Measurements from ENCODE around the gene PRRT3. TPM values are rescaled to one million over a fixed set of nuclear protein-coding genes. Genes with fewer than 3 reads are reported as not detected.

PRRT3 gene
- total and polyA plus RNA-seq, 2 of the 13 experiments (the other 11 are each of a cell fraction or from before 2014, with no cell fraction given) = 0.22 to 0.44 TPM

GRCh38 chr3:9932843-9933560, 19.2 kb downstream of the PRRT3 start (continued):
- no peak for TF ChIP-seq FOXO4 (CRISPR knock-in tag; conservative IDR thresholded peaks at IDR 0.05)
- peak; percentile 15; the same call in 1 of the 2 replicates for TF ChIP-seq SMC3 (IDR thresholded peaks at IDR 0.05; ENCODE audit: low read length)
- TF ChIP-seq BRCA1 (CRISPR knock-in tag; IDR thresholded peaks at IDR 0.05) = 0 out of 2 replicates have a peak, but pooled peaks have one; percentile 61
- no peak for TF ChIP-seq SRSF4 (IDR thresholded peaks at IDR 0.05; ENCODE audit: low read depth, low read length, poor library complexity, severe bottlenecking)
- TF ChIP-seq HNRNPUL1 (IDR thresholded peaks at IDR 0.05; ENCODE audit: low read depth, low read length) = no peak
- TF ChIP-seq AGO2 (optimal IDR thresholded peaks at IDR 0.05; ENCODE audit: low read depth, low read length) = peak; percentile 86
- TF ChIP-seq FOXO1 (CRISPR knock-in tag; IDR thresholded peaks at IDR 0.05) = no peak
- no peak for TF ChIP-seq CREM (IDR thresholded peaks at IDR 0.05)
- no peak for TF ChIP-seq CREM (CRISPR knock-in tag; IDR thresholded peaks at IDR 0.05)
- TF ChIP-seq ZNF382 (CRISPR knock-in tag; IDR thresholded peaks at IDR 0.05; ENCODE audit: borderline replicate concordance) = no peak
- peak; percentile 49; the same call in 1 of the 2 replicates for TF ChIP-seq TBX2 (CRISPR knock-in tag; IDR thresholded peaks at IDR 0.05; ENCODE audit: borderline replicate concordance)
- TF ChIP-seq DMTF1 (CRISPR knock-in tag; IDR thresholded peaks at IDR 0.05) = peak; percentile 33; the same call in 1 of the 2 replicates
- TF ChIP-seq PAX8 (CRISPR knock-in tag; IDR thresholded peaks at IDR 0.05; ENCODE audit: borderline replicate concordance) = 0 out of 2 replicates have a peak, but pooled peaks have one; percentile 5
- TF ChIP-seq ZKSCAN5 (CRISPR knock-in tag; IDR thresholded peaks at IDR 0.05) = no peak
- TF ChIP-seq UBTF (CRISPR knock-in tag; IDR thresholded peaks at IDR 0.05) = peak; percentile 89; the same call in 1 of the 2 replicates
- TF ChIP-seq KLF16 (CRISPR knock-in tag; IDR thresholded peaks at IDR 0.05) = no peak
- peak; percentile 50; the same call in 1 of the 2 replicates for TF ChIP-seq KAT8 (CRISPR knock-in tag; IDR thresholded peaks at IDR 0.05)
- TF ChIP-seq ASH2L (IDR thresholded peaks at IDR 0.05; ENCODE audit: insufficient read length, low read depth, low read length) = peak; percentile 27
- 0 out of 2 replicates have a peak, but pooled peaks have one; percentile 18 for TF ChIP-seq ETV6 (CRISPR knock-in tag; conservative IDR thresholded peaks at IDR 0.05)
- no peak for TF ChIP-seq NFATC3 (CRISPR knock-in tag; IDR thresholded peaks at IDR 0.05)
- peak; percentile 66 for TF ChIP-seq ZNF792 (CRISPR knock-in tag; IDR thresholded peaks at IDR 0.05)
- no peak for TF ChIP-seq SP4 (CRISPR knock-in tag; IDR thresholded peaks at IDR 0.05)

All from HepG2 (cell line).